Measurements from ENCODE around the gene HSPG2.

- TF ChIP-seq CREB1 (IDR thresholded peaks at IDR 0.05) (no peak), SP4 (IDR thresholded peaks at IDR 0.05; ENCODE audit: low read length) (no peak), CTCF (IDR thresholded peaks at IDR 0.05; ENCODE audit: control extremely low read depth in 1 of 3, insufficient read depth in 1 of 3, low read depth in 1 of 3, low read length in 3 of 3) (no peak), EP300 (IDR thresholded peaks at IDR 0.05; ENCODE audit: borderline replicate concordance in 1 of 2, low read depth in 2 of 2, low read length in 2 of 2) (no peak), SIX5 (IDR thresholded peaks at IDR 0.05; ENCODE audit: low read depth, low read length) (no peak)
- TF ChIP-seq, protein P1, sequence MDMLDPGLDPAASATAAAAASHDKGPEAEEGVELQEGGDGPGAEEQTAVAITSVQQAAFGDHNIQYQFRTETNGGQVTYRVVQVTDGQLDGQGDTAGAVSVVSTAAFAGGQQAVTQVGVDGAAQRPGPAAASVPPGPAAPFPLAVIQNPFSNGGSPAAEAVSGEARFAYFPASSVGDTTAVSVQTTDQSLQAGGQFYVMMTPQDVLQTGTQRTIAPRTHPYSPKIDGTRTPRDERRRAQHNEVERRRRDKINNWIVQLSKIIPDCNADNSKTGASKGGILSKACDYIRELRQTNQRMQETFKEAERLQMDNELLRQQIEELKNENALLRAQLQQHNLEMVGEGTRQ (IDR thresholded peaks at IDR 0.05; ENCODE audit: low read length): no peak
These were observed 42.9 kb downstream of the HSPG2 start for GRCh38 chr1:21894034-21894881.
